Fibroblast of mammary gland (primary cell): ENCODE data around the gene SSC4D.
"Not testable (repeated sequence)": the region's sequence is repeated elsewhere in the genome, so short reads cannot be mapped to it uniquely, and the experiment has no call there.

Experiments
- DNase-seq: peaks from one replicate; pipeline ENCODE4 v3.0.0-alpha.2; 2010; ENCODE audit warnings: low read depth
- H3K4me3 ChIP-seq: 2 replicates; pipeline ENCODE4 v1.5.1; 2011; ENCODE audit warnings: low read depth, mild to moderate bottlenecking, low read length, moderate library complexity; ENCODE audit not compliant: control insufficient read depth
- CTCF ChIP-seq: conservative IDR thresholded peaks from 2 replicates; pipeline ENCODE4 v1.5.1; 2011; ENCODE audit warnings: low read depth, low read length, inconsistent platforms; ENCODE audit not compliant: control insufficient read depth, insufficient read depth

Gene SSC4D

GRCh38 chr7:76424413-76425111 lies 15.1 kb upstream of the SSC4D start, which contains the start of gene ZP3:
TSS of gene ZP3 (plus strand) at chr7:76424950. CDS start at chr7:76424965, 15 bp downstream.
- no peak for TF ChIP-seq CTCF
- H3K4me3 ChIP-seq = no peak within 1 kb of the TSS
- DNase-seq = no peak

GRCh38 chr7:76423666-76424412 lies 14.3 kb upstream of the SSC4D start:
- TF ChIP-seq CTCF = no peak
- DNase-seq = no peak
- H3K4me3 ChIP-seq = no peak overlapping the region

- H3K4me3 ChIP-seq = not testable (repeated sequence)
- peak; percentile 97 for DNase-seq
These were observed 11.6 kb upstream of the SSC4D start for GRCh38 chr7:76421097-76421496.

- H3K4me3 ChIP-seq, DNase-seq: not testable (repeated sequence)
These were observed 8.3 kb upstream of the SSC4D start for GRCh38 chr7:76417654-76418310.

- no peak for TF ChIP-seq CTCF
- DNase-seq = no peak
- no peak overlapping the region for H3K4me3 ChIP-seq
These were observed 2.8 kb upstream of the SSC4D start for GRCh38 chr7:76412249-76412648.

GRCh38 chr7:76411626-76412025 lies 2.1 kb upstream of the SSC4D start:
- H3K4me3 ChIP-seq = no peak overlapping the region
- DNase-seq = no peak
- TF ChIP-seq CTCF = no peak

- no peak for DNase-seq
- H3K4me3 ChIP-seq = no peak overlapping the region
- no peak for TF ChIP-seq CTCF
These were observed 1.4 kb downstream of the SSC4D start for GRCh38 chr7:76408121-76408560.
